ENCODE results near the gene MACROD2.
A peak's percentile ranks its signal among the peaks of the same experiment; 100 is the strongest.

Gene MACROD2

GRCh38 chr20:14282140-14282539, 286.8 kb downstream of the MACROD2 start:
- H3K4me3 ChIP-seq (ENCODE audit: low read depth, low read length) = no peak overlapping the region
- DNase-seq (ENCODE audit: low read depth) = no peak
- TF ChIP-seq CTCF (IDR thresholded peaks at IDR 0.05; ENCODE audit: insufficient read depth, low read depth, low read length, missing control alignments) = no peak

- TF ChIP-seq CTCF (IDR thresholded peaks at IDR 0.05; ENCODE audit: insufficient read depth, low read depth, low read length, missing control alignments) = no peak
- no peak overlapping the region for H3K4me3 ChIP-seq (ENCODE audit: low read depth, low read length)
- no peak for DNase-seq (ENCODE audit: low read depth)
Measured at GRCh38 chr20:14284443-14284842, 289.1 kb downstream of the MACROD2 start.

GRCh38 chr20:14288341-14289330, 293.3 kb downstream of the MACROD2 start:
- H3K4me3 ChIP-seq (ENCODE audit: low read depth, low read length) = no peak overlapping the region
- no peak for DNase-seq (ENCODE audit: low read depth)
- no peak for TF ChIP-seq CTCF (IDR thresholded peaks at IDR 0.05; ENCODE audit: insufficient read depth, low read depth, low read length, missing control alignments)

- DNase-seq (ENCODE audit: low read depth) = no peak
- TF ChIP-seq CTCF (IDR thresholded peaks at IDR 0.05; ENCODE audit: insufficient read depth, low read depth, low read length, missing control alignments) = no peak
- no peak overlapping the region for H3K4me3 ChIP-seq (ENCODE audit: low read depth, low read length)
Measured at GRCh38 chr20:14291502-14291901, 296.2 kb downstream of the MACROD2 start.

GRCh38 chr20:14295238-14295637, 299.9 kb downstream of the MACROD2 start:
- H3K4me3 ChIP-seq (ENCODE audit: low read depth, low read length) = no peak overlapping the region
- no peak for TF ChIP-seq CTCF (IDR thresholded peaks at IDR 0.05; ENCODE audit: insufficient read depth, low read depth, low read length, missing control alignments)
- peak; percentile 37 for DNase-seq (ENCODE audit: low read depth)

- DNase-seq (ENCODE audit: low read depth) = no peak
- H3K4me3 ChIP-seq (ENCODE audit: low read depth, low read length) = no peak overlapping the region
- no peak for TF ChIP-seq CTCF (IDR thresholded peaks at IDR 0.05; ENCODE audit: insufficient read depth, low read depth, low read length, missing control alignments)
Measured at GRCh38 chr20:14295770-14296309, 300.5 kb downstream of the MACROD2 start.
